ENCODE data around the gene MAP3K20. TPM values are rescaled to one million over a fixed set of nuclear protein-coding genes. Genes with fewer than 3 reads are reported as not detected.

Gene MAP3K20
- total and polyA plus RNA-seq, 2 of the 8 experiments (the other 6 are each of a cell fraction or from before 2014, with no cell fraction given) = 3.1 to 11.1 TPM

GRCh38 chr2:173028671-173029070 is 47.0 kb upstream of the MAP3K20 start:
- no peak overlapping the region for H3K14ac ChIP-seq (ENCODE audit: insufficient read length)
- ChIA-PET CTCF (ENCODE audit: partially characterized antibody) (interaction anchor here (0.9 to 11.7 kb wide), 28 partner anchors 9 to 584 kb away, joined by 3 to 227 read pairs (median 4); no protein-coding TSS in a partner anchor), POLR2A (ENCODE audit: partially characterized antibody) (no interaction called here)
- no peak overlapping the region for H3K18ac ChIP-seq (ENCODE audit: extremely low read depth, low read length)
- H3K23ac ChIP-seq (ENCODE audit: insufficient read length) = no peak overlapping the region
- no peak overlapping the region for H2BK15ac ChIP-seq (ENCODE audit: low read length)
- H3K4ac ChIP-seq (replicated peaks; ENCODE audit: insufficient read length, low read depth, low read length) = no peak overlapping the region
- WGBS, 2 experiments (ENCODE audit: extremely low coverage in 1 of 2, insufficient coverage in 1 of 2, insufficient read length in 1 of 2, insufficient replicate concordance in 2 of 2, low coverage in 1 of 2, low lambda C conversion rate in 2 of 2, missing lambda C conversion rate in 1 of 2) = 81% methylated on average over 5 of the region's 5 CpGs; no CpG with 5 or more reads in 1 of the 2 experiments
- no peak for DNase-seq (ENCODE audit: low read depth in 1 of 2, low spot score in 2 of 2)
- H3K23me2 ChIP-seq (ENCODE audit: low read depth, low read length) = no peaks in the 10 kb centered on the region
- H3K27ac ChIP-seq (ENCODE audit: low read depth, low read length) = no peak overlapping the region
- H2BK20ac ChIP-seq (ENCODE audit: low read length) = no peak overlapping the region
- no peak overlapping the region for H4K5ac ChIP-seq (ENCODE audit: insufficient read length, low read depth, low read length)
- H4K20me1 ChIP-seq (replicated peaks in 1 of 2; ENCODE audit: control insufficient read depth in 1 of 2, insufficient read depth in 2 of 2, low read length in 2 of 2) = no peaks in the 10 kb centered on the region
- no peak overlapping the region for H4K91ac ChIP-seq (replicated peaks; ENCODE audit: insufficient read length, low read length)
- FAIRE-seq = no peak
- H3K56ac ChIP-seq (replicated peaks; ENCODE audit: insufficient read length, low read depth, low read length) = no peak overlapping the region
- H2BK120ac ChIP-seq (replicated peaks; ENCODE audit: low read depth, low read length) = no peak overlapping the region
- H4K8ac ChIP-seq (ENCODE audit: extremely low read depth, insufficient read depth, low read length) = no peak overlapping the region
- H2AFZ ChIP-seq (ENCODE audit: low read length) = no peak overlapping the region
- no peak overlapping the region for H3K4me2 ChIP-seq (ENCODE audit: insufficient read depth in 1 of 2, low read depth in 2 of 2, low read length in 2 of 2)
- no peaks in the 10 kb centered on the region for H3K9me3 ChIP-seq (ENCODE audit: insufficient read depth in 2 of 2, low read depth in 1 of 2, low read length in 1 of 2)
- no peak overlapping the region for H2BK12ac ChIP-seq (ENCODE audit: low read depth, low read length)
- peaks cover 0 to 3% (median 0%) of the 10 kb centered on the region in 4 experiments; a peak in 1 of 7 replicates for H3K4me1 ChIP-seq (replicated peaks in 1 of 4; ENCODE audit: control insufficient read depth in 3 of 4, insufficient read depth in 4 of 4, low read length in 3 of 4)
- H3K27me3 ChIP-seq (replicated peaks in 1 of 4; ENCODE audit: control insufficient read depth in 3 of 4, extremely low read depth in 1 of 4, insufficient read depth in 3 of 4, low read length in 3 of 4) = no peaks in the 10 kb centered on the region
- H2BK5ac ChIP-seq (ENCODE audit: low read depth, low read length) = no peak overlapping the region
- no peak overlapping the region for H3K9ac ChIP-seq (replicated peaks in 1 of 4; ENCODE audit: extremely low read depth in 1 of 4, low read depth in 3 of 4, low read length in 3 of 4)
- H3K79me2 ChIP-seq (ENCODE audit: control insufficient read depth in 1 of 2, insufficient read depth in 2 of 2, low read length in 2 of 2) = no peaks in the 10 kb centered on the region
- no peaks in the 10 kb centered on the region for H3K79me1 ChIP-seq (ENCODE audit: low read depth, low read length)
- no peaks in the 10 kb centered on the region for H3K36me3 ChIP-seq (ENCODE audit: control insufficient read depth in 2 of 4, insufficient read depth in 4 of 4, low read length in 3 of 4)
- no peak overlapping the region for H3K4me3 ChIP-seq (ENCODE audit: extremely low read depth in 1 of 4, insufficient read depth in 2 of 4, low read depth in 3 of 4, low read length in 4 of 4)
- no peak overlapping the region for H2AK5ac ChIP-seq (ENCODE audit: low read depth, low read length)
- TF ChIP-seq SP1 (IDR thresholded peaks at IDR 0.05; ENCODE audit: low read depth, low read length) (no peak), BCL11A (IDR thresholded peaks at IDR 0.05; ENCODE audit: low read depth in 2 of 2, low read length in 2 of 2) (no peak), USF2 (IDR thresholded peaks at IDR 0.05; ENCODE audit: low read length) (no peak), RXRA (IDR thresholded peaks at IDR 0.05; ENCODE audit: insufficient read depth, low read depth, low read length) (no peak), EZH2 (IDR thresholded peaks at IDR 0.05; ENCODE audit: low read depth, low read length, severe bottlenecking) (no peak), KDM4A (IDR thresholded peaks at IDR 0.05; ENCODE audit: low read depth, low read length, severe bottlenecking) (no peak), EGR1 (IDR thresholded peaks at IDR 0.05; ENCODE audit: borderline replicate concordance, low read depth, low read length) (no peak), CTCF (IDR thresholded peaks at IDR 0.05; ENCODE audit: control extremely low read depth in 1 of 3, insufficient read depth in 1 of 3, low read depth in 1 of 3, low read length in 3 of 3) (no peak), BRCA1 (IDR thresholded peaks at IDR 0.05; ENCODE audit: low read depth, low read length) (no peak), NRF1 (IDR thresholded peaks at IDR 0.05; ENCODE audit: low read depth, low read length) (no peak), TCF12 (IDR thresholded peaks at IDR 0.05; ENCODE audit: low read depth, low read length) (no peak)

Measured in H1 (cell line).